Measurements from ENCODE around the gene NRG2.

GRCh38 chr5:139856714-139857113 is 186.4 kb downstream of the NRG2 start:
- no peak for TF ChIP-seq CTCF (IDR thresholded peaks at IDR 0.05)
- TF ChIP-seq POLR2A (IDR thresholded peaks at IDR 0.05): no peak

All from adrenal gland (tissue), 5 donors.